ENCODE results near the gene IQCH.
A peak's percentile ranks its signal among the peaks of the same experiment; 100 is the strongest.

The IQCH gene

DNA sequence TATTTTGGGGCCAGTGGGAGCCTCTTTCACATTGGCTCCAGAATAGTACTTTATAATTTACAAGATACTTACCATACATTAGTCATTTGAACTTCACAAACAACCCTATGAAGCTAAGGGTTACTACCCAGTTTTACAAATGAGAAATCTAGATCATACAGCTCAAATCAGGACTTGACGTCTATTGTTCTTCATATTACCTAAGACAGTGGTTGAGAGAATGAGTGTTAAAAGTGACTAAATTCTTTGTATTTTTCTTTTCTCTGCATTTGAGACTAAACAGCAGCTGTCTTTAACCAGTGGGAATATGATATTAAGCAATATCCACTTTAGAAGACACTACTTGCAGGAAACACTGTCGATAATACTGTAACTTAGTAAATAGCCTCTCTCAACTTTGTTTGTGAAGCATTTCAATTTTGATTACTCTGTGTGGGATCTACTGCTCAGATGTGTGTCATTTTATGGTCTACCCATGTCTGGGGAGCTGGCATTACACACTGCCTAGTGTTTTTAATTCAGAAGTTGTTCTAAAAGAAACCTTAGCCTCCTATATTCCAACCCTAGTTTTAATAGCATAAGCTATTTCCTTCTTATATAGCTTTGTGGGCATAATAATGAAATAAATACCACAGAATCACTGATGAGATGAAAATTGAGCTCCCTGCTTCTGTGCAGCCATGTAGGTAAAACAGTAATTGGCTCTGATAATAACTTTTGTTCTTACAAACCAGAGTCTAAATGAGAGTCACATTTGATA, 45.9 kb downstream of the IQCH start:
- DNase-seq (ENCODE audit: low read depth in 2 of 2), result no peak

- peak in 1 of 2 donors; percentile 7 for DNase-seq (ENCODE audit: low read depth in 2 of 2)
Observed at GRCh38 chr15:67303490-67304363, 49.1 kb downstream of the IQCH start.

- no peak for DNase-seq (ENCODE audit: low read depth in 2 of 2)
Observed at GRCh38 chr15:67304778-67305177, 50.2 kb downstream of the IQCH start.

GRCh38 chr15:67305506-67305905, 50.9 kb downstream of the IQCH start:
- no peak for DNase-seq (ENCODE audit: low read depth in 2 of 2)

DNA sequence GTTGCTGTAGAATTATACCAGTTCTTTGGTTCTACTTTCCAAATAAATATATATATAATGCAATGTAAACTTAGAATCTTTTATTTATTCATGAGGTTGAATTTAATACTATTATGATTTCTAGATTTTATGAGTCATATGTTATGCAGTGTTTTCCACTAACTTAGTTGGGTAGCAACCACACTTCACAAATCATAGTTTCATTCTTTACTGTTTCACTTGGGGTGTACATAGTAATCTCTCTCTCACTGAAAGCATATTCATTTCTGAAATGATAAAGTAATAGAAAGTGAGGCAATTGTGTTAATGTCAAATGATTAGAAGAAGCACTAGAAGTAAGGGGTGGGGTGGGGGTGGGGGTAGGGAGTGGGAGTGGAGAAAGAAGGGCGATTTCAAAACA, 52.6 kb downstream of the IQCH start:
- DNase-seq (ENCODE audit: low read depth in 2 of 2), result no peak

DNA sequence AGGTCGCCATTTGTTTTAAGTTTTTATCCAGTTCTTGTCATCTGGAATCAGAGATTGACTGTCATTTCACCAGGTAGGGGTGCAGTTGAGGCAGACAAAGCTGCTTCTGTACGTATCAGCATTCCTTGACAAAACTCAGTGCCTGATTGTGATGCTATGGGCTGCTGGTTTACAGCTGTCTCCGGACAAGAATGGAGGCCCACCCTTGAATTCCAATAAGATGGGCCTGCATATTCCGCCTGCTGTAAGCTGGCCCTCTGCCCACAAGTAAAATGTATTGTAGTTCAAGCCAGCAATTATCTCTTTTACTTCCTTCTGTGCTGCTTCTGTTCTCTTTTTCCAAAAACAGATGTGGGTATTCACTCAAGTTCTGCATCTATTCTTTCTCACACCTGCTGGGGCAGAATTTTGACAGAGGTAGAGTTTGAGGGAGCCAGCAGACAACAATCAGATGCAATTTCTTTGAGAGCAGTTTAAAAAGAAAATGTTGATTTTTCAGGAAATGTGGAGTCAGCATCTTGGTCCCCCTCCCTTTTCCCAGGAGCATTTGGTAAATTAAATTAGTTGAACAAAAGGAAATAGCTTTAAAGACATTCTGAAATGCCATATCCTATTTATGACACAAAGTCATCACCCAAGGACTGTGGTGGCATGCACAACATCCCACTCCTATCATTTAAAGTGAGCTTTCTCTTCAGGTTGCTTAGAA, 53.5 kb downstream of the IQCH start:
- DNase-seq (ENCODE audit: low read depth in 2 of 2), result no peak

GRCh38 chr15:67311731-67312130, 57.1 kb downstream of the IQCH start:
- no peak for DNase-seq (ENCODE audit: low read depth in 2 of 2)

DNA sequence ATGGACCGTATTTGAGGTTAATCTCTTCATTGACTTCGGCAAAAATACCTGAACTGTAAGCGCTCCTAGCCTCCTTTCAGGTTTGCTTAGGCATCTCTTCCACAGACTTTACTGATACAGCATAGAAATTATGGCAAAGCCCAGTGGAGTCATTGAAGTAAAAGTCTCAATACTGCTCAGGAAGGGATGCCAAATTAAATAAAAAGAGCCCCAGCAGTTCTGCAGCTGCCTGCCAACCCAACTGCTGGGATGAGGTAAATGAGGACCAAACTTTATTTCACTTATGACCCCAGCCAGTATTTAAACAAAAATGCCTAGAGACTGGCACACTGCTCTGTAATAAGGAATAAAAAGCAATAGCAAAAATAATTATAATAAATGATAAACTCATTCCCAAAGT, 65.4 kb downstream of the IQCH start:
- no peak for DNase-seq (ENCODE audit: low read depth in 2 of 2)

DNA sequence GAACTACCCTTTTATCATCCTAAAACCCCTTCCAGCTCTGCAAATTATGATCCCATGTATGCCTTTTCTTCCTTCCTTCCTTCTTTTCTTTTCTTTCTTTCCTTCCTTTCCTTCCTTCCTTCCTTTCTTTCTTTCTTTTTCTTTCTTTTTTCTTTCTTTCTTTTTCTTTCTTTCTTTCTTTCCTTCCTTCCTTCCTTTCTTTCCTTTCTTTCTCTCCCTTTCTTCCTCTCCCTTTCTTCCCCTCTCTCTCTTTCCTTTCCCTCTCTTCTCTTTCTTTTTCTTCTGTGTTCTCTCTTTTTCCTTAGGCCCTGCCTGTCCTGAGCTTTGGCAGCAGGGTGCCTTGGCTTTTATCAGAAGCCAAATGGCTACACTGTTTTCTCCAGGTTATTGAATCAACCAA, 66.8 kb downstream of the IQCH start:
- no peak for DNase-seq (ENCODE audit: low read depth in 2 of 2)

DNA sequence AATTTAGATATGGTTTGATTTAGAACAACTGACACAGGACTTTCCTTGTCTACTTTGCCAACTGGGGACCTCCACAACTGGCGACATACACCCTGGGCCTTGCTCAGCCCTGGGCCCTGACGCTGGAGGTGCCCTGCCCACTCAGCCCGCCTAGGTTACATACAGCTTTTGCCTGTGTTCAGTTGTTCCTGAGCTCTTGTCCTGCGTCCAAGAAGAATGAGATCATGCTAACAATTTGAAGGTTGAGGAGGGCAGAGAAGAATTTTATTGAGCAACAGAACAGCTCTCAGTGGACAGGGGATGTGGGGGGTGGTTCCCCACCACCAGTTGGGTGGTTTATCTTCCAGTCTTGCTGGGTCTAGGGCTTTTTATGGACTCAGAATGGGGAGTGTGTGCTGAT, 67.9 kb downstream of the IQCH start:
- DNase-seq (ENCODE audit: low read depth in 2 of 2), result no peak

DNA sequence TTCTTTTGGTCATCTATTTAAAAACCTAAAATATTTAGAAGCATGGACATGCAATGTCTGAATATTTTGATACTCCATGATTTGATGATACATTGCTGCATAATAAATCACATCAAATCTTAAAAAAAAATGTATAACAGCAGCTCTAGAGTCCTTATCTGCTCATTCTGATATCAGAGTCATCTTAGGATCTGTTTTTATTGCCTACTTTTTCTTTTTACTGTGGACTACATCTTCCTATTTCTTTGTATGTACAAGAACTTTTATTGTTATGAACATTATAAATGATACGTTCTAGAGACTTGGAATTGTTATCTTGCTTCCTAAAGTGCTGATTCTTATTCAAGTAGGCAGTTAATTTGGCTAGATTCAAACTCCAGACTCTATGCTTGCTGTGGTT, 72.7 kb downstream of the IQCH start:
- DNase-seq (ENCODE audit: low read depth in 2 of 2), result no peak

GRCh38 chr15:67327737-67328136, 73.2 kb downstream of the IQCH start:
- no peak for DNase-seq (ENCODE audit: low read depth in 2 of 2)

DNA sequence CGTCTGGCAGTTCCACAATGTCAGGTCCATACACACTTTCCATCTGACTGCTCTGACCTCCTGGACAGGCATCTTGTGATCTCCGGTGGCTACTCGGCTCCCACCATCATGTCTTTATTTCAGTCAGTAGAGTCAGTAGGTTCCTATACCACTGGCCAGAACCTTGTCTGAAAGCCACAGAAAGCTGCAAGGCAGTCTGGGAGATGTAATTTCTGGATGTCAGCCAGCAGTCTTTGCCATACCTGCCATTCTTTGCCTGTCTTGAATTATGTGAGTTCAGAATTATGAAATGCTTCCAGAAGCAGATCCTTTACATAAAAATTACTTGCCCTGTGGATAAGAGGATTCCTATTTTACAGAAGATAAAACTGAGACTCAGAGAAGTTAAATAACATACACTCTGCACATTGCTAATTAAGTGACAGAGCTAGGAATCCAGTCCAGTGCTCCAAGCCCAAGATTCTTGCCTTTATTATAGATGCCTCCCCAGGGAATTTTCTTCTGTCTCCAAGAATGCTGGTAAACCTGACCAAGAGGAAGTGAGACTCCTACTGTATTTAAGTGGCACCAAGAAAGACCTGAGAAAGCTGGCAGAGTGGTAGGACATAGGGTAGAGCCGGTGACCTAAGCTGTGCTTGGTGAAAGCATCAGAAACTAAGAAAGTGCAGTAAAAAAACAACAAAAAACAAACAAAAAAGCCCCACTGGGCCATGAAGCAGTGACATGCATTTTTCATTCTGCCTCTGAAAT, 75.6 kb downstream of the IQCH start:
- DNase-seq (ENCODE audit: low read depth in 2 of 2), result no peak

- no peak for DNase-seq (ENCODE audit: low read depth in 2 of 2)
Observed at GRCh38 chr15:67331676-67332075, 77.1 kb downstream of the IQCH start.

DNA sequence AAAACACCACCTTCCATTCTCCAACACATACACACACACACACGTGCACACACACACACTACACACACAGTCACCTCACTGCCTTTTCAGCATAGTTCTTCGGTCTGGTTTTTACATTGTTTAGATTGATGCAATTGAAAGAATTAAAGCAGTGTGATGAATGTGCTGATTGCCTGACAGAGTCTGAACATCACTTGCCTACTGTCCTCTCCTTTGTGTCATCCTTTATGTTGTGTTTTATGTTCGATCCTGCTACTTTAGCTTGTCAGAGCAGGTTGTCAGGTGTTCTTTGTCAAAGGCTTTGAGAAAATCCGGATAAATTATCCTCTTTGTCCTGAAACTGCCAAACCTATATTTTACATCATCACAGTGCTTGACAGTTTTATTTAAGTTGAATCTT, 80.4 kb downstream of the IQCH start:
- no peak for DNase-seq (ENCODE audit: low read depth in 2 of 2)

DNA sequence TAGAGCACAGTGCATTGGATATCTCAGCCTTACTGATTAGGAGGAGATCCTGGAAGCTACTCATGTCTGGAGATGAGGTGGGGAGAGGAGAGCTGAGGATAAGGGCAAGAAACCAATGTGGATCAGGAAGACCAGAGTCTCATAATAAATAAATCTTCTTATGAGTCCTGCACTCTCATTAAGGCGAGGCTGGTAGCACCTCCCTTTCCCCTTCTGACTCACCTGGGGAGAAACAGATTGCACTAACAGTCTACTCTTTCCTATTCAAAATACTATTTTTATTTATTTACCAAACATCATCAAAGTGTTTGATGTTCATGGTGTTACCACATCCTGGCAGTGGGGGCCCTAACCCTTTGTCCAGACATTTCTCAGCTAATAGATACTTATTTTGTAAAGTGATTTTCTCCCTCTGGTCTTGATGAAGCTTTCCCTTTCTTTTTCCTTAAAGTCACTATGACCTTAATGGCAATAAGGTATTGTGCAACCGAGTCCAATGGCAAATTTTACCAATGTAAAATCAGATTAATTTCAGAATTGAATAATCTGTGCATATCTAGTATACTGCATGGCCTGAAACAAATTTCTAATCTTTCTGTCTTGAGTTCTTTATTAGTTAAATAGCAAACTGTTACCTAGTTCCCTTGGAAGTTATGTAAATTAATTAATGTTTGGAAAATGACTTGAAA, 81.1 kb downstream of the IQCH start:
- no peak for DNase-seq (ENCODE audit: low read depth in 2 of 2)

DNA sequence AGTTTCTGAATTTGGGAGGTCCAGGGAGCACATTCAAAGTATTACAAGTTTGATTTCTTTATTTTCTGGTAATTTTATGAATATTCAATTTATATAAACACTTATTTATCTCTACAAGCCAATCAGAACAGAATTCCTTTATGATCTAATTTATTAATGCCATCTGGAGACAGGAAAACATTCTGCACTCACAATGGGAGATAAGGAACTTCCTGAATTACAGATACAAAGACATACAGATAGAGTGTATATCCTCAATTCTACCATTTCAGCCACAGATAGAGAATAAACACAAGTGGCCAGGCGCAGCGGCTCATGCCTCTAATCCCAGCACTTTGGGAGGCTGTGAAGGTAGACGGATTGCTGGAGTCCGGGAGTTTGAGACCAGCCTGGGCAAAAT, 86.0 kb downstream of the IQCH start:
- no peak for DNase-seq (ENCODE audit: low read depth in 2 of 2)

DNA sequence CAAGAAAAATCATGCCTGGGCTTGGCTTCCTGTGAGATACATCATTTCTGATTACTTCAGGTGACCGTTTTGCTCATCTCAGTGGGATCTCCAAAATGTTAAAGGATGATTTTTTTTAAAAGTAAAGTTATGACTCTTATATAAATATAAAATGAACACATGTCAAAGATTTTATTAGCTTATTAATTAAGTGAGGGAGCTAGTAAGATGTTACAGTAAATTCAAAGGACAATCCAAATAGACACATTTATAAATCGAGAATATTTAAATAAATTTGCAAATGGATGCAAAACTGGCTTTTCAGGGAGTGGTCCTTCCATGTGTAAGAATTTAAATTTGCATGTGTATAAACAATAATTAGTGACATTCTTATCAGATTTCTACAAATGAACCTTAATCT, 87.0 kb downstream of the IQCH start:
- DNase-seq (ENCODE audit: low read depth in 2 of 2), result no peak

GRCh38 chr15:67343206-67343605, 88.6 kb downstream of the IQCH start:
- no peak for DNase-seq (ENCODE audit: low read depth in 2 of 2)

GRCh38 chr15:67349634-67350033, 95.0 kb downstream of the IQCH start:
- no peak for DNase-seq (ENCODE audit: low read depth in 2 of 2)

GRCh38 chr15:67350042-67350441, 95.5 kb downstream of the IQCH start:
- no peak for DNase-seq (ENCODE audit: low read depth in 2 of 2)

Data from activated CD4-positive, alpha-beta T cell treated with anti-CD3 and anti-CD28 coated beads for 24 hours (primary cell).